HG02642 (cell line): ENCODE measurements around the gene ALDOB.

Experiments
- ATAC-seq: cut with Tn5 transposase; IDR thresholded peaks from one replicate; pipeline ENCODE4 v1.9.1; 2021; ENCODE audit warnings: mild to moderate bottlenecking; ENCODE audit not compliant: unreplicated experiment, poor library complexity

Gene ALDOB

DNA sequence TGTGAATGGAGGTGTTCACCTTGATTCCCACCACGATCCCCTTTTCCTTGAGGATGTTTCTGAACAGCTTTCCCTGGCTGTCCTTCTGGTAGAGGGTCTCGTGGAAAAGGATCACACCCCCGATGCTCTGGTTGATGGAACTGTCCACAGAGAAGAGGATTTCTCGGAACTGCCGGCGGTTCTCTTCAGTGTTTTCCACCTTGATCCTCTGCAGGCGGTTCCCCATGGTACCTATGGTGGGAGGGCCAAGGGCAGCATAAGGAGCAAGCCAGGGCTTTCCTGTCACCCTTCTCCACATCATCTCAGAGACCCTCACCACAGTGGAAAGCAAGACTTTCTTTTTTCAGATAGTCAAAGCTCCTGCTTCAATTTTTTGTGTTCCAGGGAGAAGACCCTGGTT is 5.8 kb downstream of the ALDOB start:
- no peak for ATAC-seq

DNA sequence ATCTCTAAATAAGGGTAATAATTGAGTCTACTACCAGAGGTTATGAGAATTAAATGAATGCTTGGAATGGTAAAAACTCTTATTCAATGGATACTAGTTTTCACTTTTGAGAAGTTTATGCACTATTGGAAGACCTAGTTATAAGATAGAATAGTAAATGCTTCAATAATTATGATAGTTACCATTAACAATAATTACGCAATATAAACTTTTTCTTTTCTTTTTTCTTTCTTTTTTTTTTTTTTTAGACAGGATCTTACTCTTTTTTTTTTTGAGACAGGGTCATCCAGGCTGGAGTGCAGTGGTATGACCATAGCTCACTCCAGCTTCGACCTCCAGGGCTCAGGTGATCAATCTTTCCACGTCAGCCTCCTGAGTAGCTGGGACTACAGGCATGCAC is 6.7 kb downstream of the ALDOB start:
- no peak for ATAC-seq

- ATAC-seq = peak; percentile 70
Measured at GRCh38 chr9:101427957-101428655, 7.5 kb downstream of the ALDOB start.

- ATAC-seq = no peak
Measured at GRCh38 chr9:101427358-101427757, 8.2 kb downstream of the ALDOB start.

DNA sequence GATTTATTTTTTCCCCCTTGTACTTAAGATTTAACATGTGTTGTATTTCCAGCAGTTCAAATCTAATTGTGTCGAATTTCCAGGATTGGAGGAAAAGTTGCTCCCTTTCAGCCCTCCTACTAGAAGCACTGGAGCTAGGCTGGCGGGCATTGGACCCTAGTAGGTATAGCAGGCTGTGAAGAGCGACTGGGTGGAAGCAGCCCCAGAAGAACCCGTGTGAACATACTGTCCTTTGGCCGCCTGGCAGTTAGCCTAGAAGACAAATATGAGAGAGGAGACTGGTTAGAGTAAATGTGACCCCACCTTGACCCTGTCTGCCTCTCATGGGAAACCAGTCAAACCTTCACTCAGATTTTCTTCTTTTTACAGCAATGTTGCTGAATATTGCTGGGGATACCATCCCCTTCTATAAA is 13.9 kb downstream of the ALDOB start:
- no peak for ATAC-seq

DNA sequence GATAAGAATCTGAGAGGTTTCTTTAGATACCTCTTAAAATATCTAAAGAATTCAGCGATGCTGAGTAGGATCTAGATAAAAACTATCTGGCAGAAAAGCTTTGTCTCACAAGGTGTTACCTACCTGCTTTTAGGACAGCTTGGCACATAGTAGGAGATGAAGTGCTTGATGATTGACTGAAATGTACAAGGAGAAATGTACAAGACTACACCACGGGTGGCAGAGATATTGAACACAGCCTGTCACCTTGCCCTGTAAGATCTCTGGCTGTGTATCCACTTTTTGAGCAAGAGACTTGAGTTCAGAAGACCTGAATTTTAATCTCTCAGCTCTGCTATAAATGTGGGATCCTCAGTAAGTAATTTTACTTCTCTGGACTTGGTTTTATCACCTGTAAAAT is 15.7 kb downstream of the ALDOB start:
- no peak for ATAC-seq

DNA sequence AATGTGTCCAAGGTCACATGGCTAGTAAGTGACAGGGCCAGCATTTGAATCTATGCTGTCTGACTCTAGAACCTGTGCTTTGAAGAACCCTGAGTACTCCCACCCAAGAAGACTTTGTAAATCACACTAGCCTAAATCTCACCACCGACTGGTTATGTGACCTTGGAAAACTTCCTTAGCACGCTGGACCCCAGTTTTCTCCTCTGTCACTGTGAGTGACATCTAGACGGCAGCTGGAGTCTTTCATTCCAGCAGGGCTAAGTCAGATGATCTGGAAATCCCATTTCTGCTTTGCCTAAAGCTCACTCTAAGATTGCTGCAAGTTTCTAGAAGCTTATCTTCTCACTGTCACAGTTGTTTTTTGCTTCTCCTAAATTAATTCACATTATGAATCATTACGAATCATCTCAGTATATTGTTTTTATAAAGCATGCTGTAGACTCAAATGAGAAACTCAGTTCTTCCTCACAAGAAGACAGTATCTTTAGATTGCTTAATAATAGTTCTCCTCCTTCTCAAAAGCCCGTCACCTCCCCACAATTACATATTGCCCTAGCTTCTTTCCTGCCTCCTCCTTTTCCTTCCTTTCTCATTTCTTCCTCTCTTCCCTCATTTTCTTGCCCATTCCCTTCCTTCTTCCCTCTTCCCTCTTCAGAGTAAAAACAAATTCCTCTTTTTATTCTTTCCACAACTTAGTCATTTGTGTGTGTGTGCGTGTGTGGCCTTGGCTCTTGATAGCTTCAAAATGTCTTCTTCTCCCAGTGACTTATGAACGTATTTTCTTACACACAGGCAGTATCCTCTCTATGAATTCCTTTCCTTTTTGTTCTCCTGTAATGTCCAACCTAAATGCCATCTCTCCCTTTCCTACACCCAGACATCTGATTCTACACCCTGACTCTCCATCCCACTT is 16.8 kb downstream of the ALDOB start:
- ATAC-seq = no peak

GRCh38 chr9:101417977-101418376 is 17.6 kb downstream of the ALDOB start:
- no peak for ATAC-seq

- ATAC-seq = no peak
Measured at GRCh38 chr9:101417389-101417788, 18.2 kb downstream of the ALDOB start.

- no peak for ATAC-seq
Measured at GRCh38 chr9:101415578-101415977, 20.0 kb downstream of the ALDOB start.

DNA sequence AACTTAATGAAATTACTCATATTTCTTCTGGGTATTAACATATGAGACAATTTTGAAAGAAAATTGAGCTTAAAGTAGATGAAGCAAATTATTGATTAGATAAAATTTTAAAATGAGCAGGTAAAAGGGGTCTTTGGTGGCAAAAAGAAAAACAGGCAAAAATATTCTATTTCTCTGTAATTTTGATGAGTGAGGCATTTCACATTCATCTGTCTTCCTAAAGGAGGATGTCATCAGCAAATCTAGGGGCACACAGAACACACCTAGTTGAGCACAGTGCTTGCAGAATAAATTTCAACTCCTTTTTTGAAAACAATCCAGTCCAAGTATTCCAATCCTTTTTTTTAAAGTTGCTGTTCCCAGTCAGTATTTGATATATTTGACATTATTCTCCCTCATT is 20.7 kb downstream of the ALDOB start:
- ATAC-seq = no peak

GRCh38 chr9:101409079-101409477 is 26.5 kb downstream of the ALDOB start:
- ATAC-seq = no peak

GRCh38 chr9:101408374-101409078 is 27.0 kb downstream of the ALDOB start:
- ATAC-seq = no peak

DNA sequence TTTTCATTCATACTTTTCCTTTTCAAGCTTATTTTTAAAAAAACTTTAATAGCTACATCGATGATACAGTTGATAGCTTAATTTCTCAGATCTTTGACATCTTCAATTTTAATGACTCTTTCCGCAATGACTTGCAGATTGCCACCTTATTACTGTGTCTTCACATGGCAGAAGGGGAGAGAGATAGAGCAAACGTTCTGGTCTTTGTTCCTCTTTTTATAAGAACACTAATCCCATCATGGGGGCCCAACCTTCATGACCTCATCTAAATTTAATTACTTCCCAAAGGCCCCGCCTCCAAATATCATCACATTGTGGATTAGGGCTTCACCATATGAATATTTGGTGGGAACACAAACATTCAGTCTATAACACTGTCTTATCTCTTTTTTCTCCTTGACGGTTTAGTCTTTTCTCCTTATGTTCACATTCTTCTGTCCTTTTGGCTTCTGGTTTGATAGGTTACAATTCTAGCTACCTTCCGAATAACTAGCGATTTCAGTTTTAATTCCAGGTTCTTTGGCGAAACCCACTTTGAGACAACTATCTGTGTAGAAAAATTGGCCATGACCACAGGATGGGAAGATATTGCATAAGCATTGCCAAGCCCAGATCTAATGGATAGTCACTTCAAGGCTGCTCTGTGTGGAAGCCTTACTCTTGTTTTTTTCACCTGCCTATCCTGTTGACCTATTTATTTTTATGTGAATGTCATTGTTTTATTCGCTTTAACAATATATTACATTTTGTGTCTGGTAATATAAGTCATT is 31.9 kb downstream of the ALDOB start:
- no peak for ATAC-seq

DNA sequence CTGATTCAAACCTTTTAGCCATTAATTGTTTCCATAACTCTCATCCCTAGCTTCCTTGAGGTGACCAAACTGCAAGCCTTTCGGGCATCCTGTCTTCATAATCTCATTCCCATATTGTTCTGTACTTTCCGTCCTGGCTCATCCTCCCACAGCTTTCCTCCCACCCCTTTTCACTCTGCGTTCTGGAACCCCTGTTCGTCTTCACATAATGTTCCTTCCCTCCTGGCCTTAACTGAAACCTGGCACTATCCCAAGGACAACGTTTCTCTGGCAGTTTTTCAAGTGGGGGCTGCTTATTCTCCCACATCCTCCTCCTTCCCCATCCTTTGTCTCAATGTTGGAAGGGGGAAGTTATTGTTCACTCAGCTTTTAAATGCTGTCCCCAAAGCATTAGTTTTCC is 35.5 kb downstream of the ALDOB start:
- ATAC-seq = no peak

DNA sequence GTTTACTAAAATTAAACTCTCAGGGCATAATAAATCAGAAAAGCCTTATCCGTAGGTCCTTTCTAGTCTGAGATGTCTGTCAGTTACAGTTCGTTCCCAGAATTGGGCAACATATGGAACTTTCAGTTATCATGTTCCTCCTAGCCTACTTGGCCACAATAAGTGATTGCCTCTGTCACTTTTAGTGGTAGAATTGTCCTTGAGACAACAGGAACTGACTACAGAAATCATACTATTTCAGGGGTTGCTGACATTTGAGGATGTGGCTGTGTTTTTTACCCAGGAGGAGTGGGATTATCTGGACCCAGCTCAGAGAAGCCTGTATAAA is 36.0 kb downstream of the ALDOB start:
- ATAC-seq = no peak

DNA sequence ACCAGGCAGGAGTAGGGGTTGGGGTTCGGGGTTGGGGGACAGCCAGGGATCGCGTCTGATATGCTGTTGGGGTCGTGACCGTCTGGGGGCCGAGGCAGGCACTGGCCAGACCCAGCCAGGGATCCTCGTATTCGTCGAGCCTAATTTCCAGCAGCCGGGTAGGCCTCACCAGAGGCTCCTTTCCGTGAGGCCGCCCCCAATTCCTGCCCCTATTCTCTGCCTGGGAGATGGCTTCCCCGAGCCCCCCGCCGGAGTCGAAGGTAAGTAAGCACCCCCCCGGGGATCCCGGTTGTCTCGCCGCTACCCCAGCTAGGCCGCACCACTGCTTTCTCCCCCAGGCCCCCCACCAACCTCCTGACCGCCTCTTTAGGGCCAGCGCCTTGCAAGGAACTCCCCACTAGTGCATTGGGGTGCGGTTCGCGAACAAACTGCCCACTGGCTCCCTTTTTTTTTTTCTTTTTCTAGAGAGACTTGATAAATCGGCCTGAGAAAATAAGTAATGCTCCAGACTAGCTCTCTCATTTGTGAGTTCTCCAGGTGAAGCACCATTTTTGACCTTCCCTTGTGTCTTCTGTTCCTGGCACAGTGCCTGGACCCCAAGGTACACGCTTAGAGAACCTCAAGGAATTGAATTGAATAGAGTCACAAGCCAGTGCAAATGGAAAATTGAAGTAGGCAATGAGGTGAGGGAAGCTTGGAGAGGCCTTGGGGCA is 36.5 kb downstream of the ALDOB start:
- peak; percentile 12 for ATAC-seq

GRCh38 chr9:101398068-101398929 is 37.3 kb downstream of the ALDOB start, which contains the start of the genes MRPL50 and ZNF189:
TSS of gene MRPL50 (minus strand) at chr9:101398618. CDS start at chr9:101398592, 26 bp downstream.
TSS of gene ZNF189 (plus strand) at chr9:101398851. CDS start at chr9:101399157, 306 bp downstream.
- ATAC-seq = peak; percentile 98

DNA sequence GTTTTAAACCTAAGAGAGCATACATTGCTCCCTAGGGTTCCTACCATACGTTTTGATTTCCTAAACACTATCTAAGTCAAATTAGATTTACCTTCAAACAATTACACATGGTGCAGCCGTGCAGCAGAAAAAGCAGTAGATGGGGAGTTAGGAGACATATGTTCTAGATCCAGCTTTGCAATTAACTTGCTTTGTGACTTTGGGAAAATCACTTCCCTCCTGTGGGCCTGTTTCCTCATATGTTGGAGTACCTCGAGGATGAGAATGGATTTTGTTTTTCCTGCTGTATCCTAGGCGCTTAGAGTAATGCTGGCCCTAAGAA is 37.9 kb downstream of the ALDOB start:
- no peak for ATAC-seq
